Esophagus squamous epithelium (tissue), 4 donors: ENCODE data around the gene ZNF277.

Experiments
- CTCF ChIP-seq, 6 experiments: fragments of 450-650 bp in 4 of 6; fragments of 200-600 bp in 2 of 6; sonication (generic) in 2 of 6; IDR thresholded peaks; one replicate each; pipeline ENCODE4 v1.5.1; 2016 to 2019; ENCODE audit warnings: antibody characterized with exemption in 6 of 6, mild to moderate bottlenecking in 4 of 6, moderate library complexity in 4 of 6
- POLR2A ChIP-seq, 4 donors: fragments of 450-650 bp; IDR thresholded peaks; one replicate each; pipeline ENCODE4 v1.6.1; 2017; ENCODE audit warnings: antibody characterized with exemption in 4 of 4, mild to moderate bottlenecking in 4 of 4, moderate library complexity in 3 of 4

- TF ChIP-seq POLR2A (IDR thresholded peaks at IDR 0.05) = no peak
- TF ChIP-seq CTCF (IDR thresholded peaks at IDR 0.05) = no peak
These were observed 140.0 kb downstream of the ZNF277 start for GRCh38 chr7:112346381-112347060.
